ENCODE results near the gene PFKFB1.

Gene PFKFB1

GRCh38 chrX:54994099-54994498 lies at the start of gene PFKFB1:
Gene PFKFB1, minus strand, starts transcription at chrX:54994188. Its CDS starts 181 bp downstream, at chrX:54994007.
- peaks cover 12% of the 10 kb centered on the region for H3K4me1 ChIP-seq
- no peaks in the 10 kb centered on the region for H3K9me3 ChIP-seq
- no peak within 1 kb of the TSS for H3K4me3 ChIP-seq
- no peaks in the 10 kb centered on the region for H3K27me3 ChIP-seq (ENCODE audit: low read depth)
- in situ Hi-C loops (cut with MboI; ENCODE audit: low sequenced_read_pairs): no loop called here
- no peak for DNase-seq (ENCODE audit: low spot score in 2 of 2)
- no peaks in the 10 kb centered on the region for H3K36me3 ChIP-seq (replicated peaks)

- no peaks in the 10 kb centered on the region for H3K4me1 ChIP-seq
- in situ Hi-C loops (cut with MboI; ENCODE audit: low sequenced_read_pairs): no loop called here
- H3K36me3 ChIP-seq (replicated peaks): no peaks in the 10 kb centered on the region
- no peaks in the 10 kb centered on the region; the same call in 1 of the 2 replicates for H3K9me3 ChIP-seq
- H3K27me3 ChIP-seq (ENCODE audit: low read depth): no peaks in the 10 kb centered on the region
- H3K4me3 ChIP-seq: no peak overlapping the region
- DNase-seq (ENCODE audit: low spot score in 2 of 2): no peak
Observed at GRCh38 chrX:55041514-55041913, 47.5 kb upstream of the PFKFB1 start.

- no peak overlapping the region for H3K4me3 ChIP-seq
- H3K27me3 ChIP-seq (ENCODE audit: low read depth): no peaks in the 10 kb centered on the region
- DNase-seq (ENCODE audit: low spot score in 2 of 2): no peak
- H3K36me3 ChIP-seq (replicated peaks): no peaks in the 10 kb centered on the region
- H3K4me1 ChIP-seq: no peaks in the 10 kb centered on the region
- no peaks in the 10 kb centered on the region; the same call in 1 of the 2 replicates for H3K9me3 ChIP-seq
- in situ Hi-C loops (cut with MboI; ENCODE audit: low sequenced_read_pairs): no loop called here
Observed at GRCh38 chrX:55039471-55039870, 45.5 kb upstream of the PFKFB1 start.

GRCh38 chrX:55033429-55033828 lies 39.4 kb upstream of the PFKFB1 start:
- in situ Hi-C loops (cut with MboI; ENCODE audit: low sequenced_read_pairs): no loop called here
- Histone ChIP-seq H3K36me3 (replicated peaks) (no peaks in the 10 kb centered on the region), H3K27me3 (ENCODE audit: low read depth) (peaks cover 2% of the 10 kb centered on the region; the same call in 1 of the 2 replicates), H3K4me1 (no peaks in the 10 kb centered on the region), H3K4me3 (no peak overlapping the region), H3K9me3 (no peaks in the 10 kb centered on the region)
- no peak for DNase-seq (ENCODE audit: low spot score in 2 of 2)

GRCh38 chrX:55030271-55031205 lies 36.5 kb upstream of the PFKFB1 start, which contains the start of gene ALAS2:
Gene ALAS2, minus strand, starts transcription at chrX:55030977. Its CDS starts 4,977 bp downstream, at chrX:55026000.
- Histone ChIP-seq H3K36me3 (replicated peaks) (no peaks in the 10 kb centered on the region), H3K4me3 (no peak within 1 kb of the TSS), H3K9me3 (no peaks in the 10 kb centered on the region), H3K27me3 (ENCODE audit: low read depth) (peaks cover 2% of the 10 kb centered on the region; the same call in 1 of the 2 replicates), H3K4me1 (no peaks in the 10 kb centered on the region)
- in situ Hi-C loops (cut with MboI; ENCODE audit: low sequenced_read_pairs): no loop called here
- DNase-seq (ENCODE audit: low spot score in 2 of 2): no peak

- H3K9me3 ChIP-seq: no peaks in the 10 kb centered on the region
- H3K4me3 ChIP-seq: no peak overlapping the region
- DNase-seq (ENCODE audit: low spot score in 2 of 2): no peak
- H3K4me1 ChIP-seq: no peaks in the 10 kb centered on the region
- H3K36me3 ChIP-seq (replicated peaks): no peaks in the 10 kb centered on the region
- in situ Hi-C loops (cut with MboI; ENCODE audit: low sequenced_read_pairs): no loop called here
- H3K27me3 ChIP-seq (ENCODE audit: low read depth): peaks cover 2% of the 10 kb centered on the region; the same call in 1 of the 2 replicates
Observed at GRCh38 chrX:55029291-55029690, 35.3 kb upstream of the PFKFB1 start.

- in situ Hi-C loops (cut with MboI; ENCODE audit: low sequenced_read_pairs): no loop called here
- no peaks in the 10 kb centered on the region for H3K36me3 ChIP-seq (replicated peaks)
- DNase-seq (ENCODE audit: low spot score in 2 of 2): no peak
- H3K4me1 ChIP-seq: no peaks in the 10 kb centered on the region
- no peak overlapping the region for H3K4me3 ChIP-seq
- H3K27me3 ChIP-seq (ENCODE audit: low read depth): peaks cover 2% of the 10 kb centered on the region; the same call in 1 of the 2 replicates
- H3K9me3 ChIP-seq: no peaks in the 10 kb centered on the region
Observed at GRCh38 chrX:55028611-55029010, 34.6 kb upstream of the PFKFB1 start.

- H3K27me3 ChIP-seq (ENCODE audit: low read depth): peaks cover 2% of the 10 kb centered on the region; the same call in 1 of the 2 replicates
- H3K9me3 ChIP-seq: no peaks in the 10 kb centered on the region
- H3K36me3 ChIP-seq (replicated peaks): no peaks in the 10 kb centered on the region
- no peak overlapping the region for H3K4me3 ChIP-seq
- no peak for DNase-seq (ENCODE audit: low spot score in 2 of 2)
- in situ Hi-C loops (cut with MboI; ENCODE audit: low sequenced_read_pairs): no loop called here
- no peaks in the 10 kb centered on the region for H3K4me1 ChIP-seq
Observed at GRCh38 chrX:55028040-55028439, 34.1 kb upstream of the PFKFB1 start.

- Histone ChIP-seq H3K9me3 (no peaks in the 10 kb centered on the region), H3K4me3 (no peak overlapping the region), H3K27me3 (ENCODE audit: low read depth) (peaks cover 2% of the 10 kb centered on the region; the same call in 1 of the 2 replicates), H3K36me3 (replicated peaks) (no peaks in the 10 kb centered on the region), H3K4me1 (no peaks in the 10 kb centered on the region)
- no peak for DNase-seq (ENCODE audit: low spot score in 2 of 2)
- in situ Hi-C loops (cut with MboI; ENCODE audit: low sequenced_read_pairs): no loop called here
Observed at GRCh38 chrX:55026840-55027239, 32.9 kb upstream of the PFKFB1 start.

GRCh38 chrX:55026143-55026542 lies 32.2 kb upstream of the PFKFB1 start:
- Histone ChIP-seq H3K4me1 (no peaks in the 10 kb centered on the region), H3K4me3 (no peak overlapping the region), H3K27me3 (ENCODE audit: low read depth) (peaks cover 2% of the 10 kb centered on the region; the same call in 1 of the 2 replicates), H3K36me3 (replicated peaks) (no peaks in the 10 kb centered on the region), H3K9me3 (no peaks in the 10 kb centered on the region)
- in situ Hi-C loops (cut with MboI; ENCODE audit: low sequenced_read_pairs): no loop called here
- no peak for DNase-seq (ENCODE audit: low spot score in 2 of 2)

GRCh38 chrX:55014897-55015299 lies 20.9 kb upstream of the PFKFB1 start:
- in situ Hi-C loops (cut with MboI; ENCODE audit: low sequenced_read_pairs): no loop called here
- Histone ChIP-seq H3K36me3 (replicated peaks) (no peaks in the 10 kb centered on the region), H3K4me1 (no peaks in the 10 kb centered on the region), H3K9me3 (no peaks in the 10 kb centered on the region), H3K27me3 (ENCODE audit: low read depth) (no peaks in the 10 kb centered on the region), H3K4me3 (no peak overlapping the region)
- no peak for DNase-seq (ENCODE audit: low spot score in 2 of 2)

- peak in 1 of 2 experiments; percentile 14 for DNase-seq (ENCODE audit: low spot score in 2 of 2)
- H3K4me1 ChIP-seq: no peaks in the 10 kb centered on the region
- no peak overlapping the region for H3K4me3 ChIP-seq
- in situ Hi-C loops (cut with MboI; ENCODE audit: low sequenced_read_pairs): no loop called here
- H3K36me3 ChIP-seq (replicated peaks): peaks cover 7% of the 10 kb centered on the region; the same call in 1 of the 2 replicates
- no peaks in the 10 kb centered on the region for H3K9me3 ChIP-seq
- H3K27me3 ChIP-seq (ENCODE audit: low read depth): no peaks in the 10 kb centered on the region
Observed at GRCh38 chrX:55011294-55011693, 17.3 kb upstream of the PFKFB1 start.

GRCh38 chrX:55008571-55009358 lies 14.8 kb upstream of the PFKFB1 start:
- in situ Hi-C loops (cut with MboI; ENCODE audit: low sequenced_read_pairs): no loop called here
- no peaks in the 10 kb centered on the region for H3K9me3 ChIP-seq
- H3K36me3 ChIP-seq (replicated peaks): peaks cover 31% of the 10 kb centered on the region
- DNase-seq (ENCODE audit: low spot score in 2 of 2): no peak
- H3K4me3 ChIP-seq: no peak overlapping the region
- H3K4me1 ChIP-seq: no peaks in the 10 kb centered on the region
- H3K27me3 ChIP-seq (ENCODE audit: low read depth): no peaks in the 10 kb centered on the region

- no peaks in the 10 kb centered on the region for H3K4me1 ChIP-seq
- in situ Hi-C loops (cut with MboI; ENCODE audit: low sequenced_read_pairs): no loop called here
- peaks cover 42% of the 10 kb centered on the region for H3K36me3 ChIP-seq (replicated peaks)
- no peaks in the 10 kb centered on the region for H3K27me3 ChIP-seq (ENCODE audit: low read depth)
- no peaks in the 10 kb centered on the region for H3K9me3 ChIP-seq
- DNase-seq (ENCODE audit: low spot score in 2 of 2): no peak
- H3K4me3 ChIP-seq: no peak overlapping the region
Observed at GRCh38 chrX:55007656-55008055, 13.7 kb upstream of the PFKFB1 start.
